ENCODE measurements around the gene PARD3.

PARD3 gene

GRCh38 chr10:34523017-34523767 is 291.9 kb downstream of the PARD3 start:
- no peak for DNase-seq

GRCh38 chr10:34522546-34522945 is 292.6 kb downstream of the PARD3 start:
- peak in 1 of 2 donors; percentile 1 for DNase-seq

GRCh38 chr10:34520510-34520909 is 294.6 kb downstream of the PARD3 start:
- no peak for DNase-seq

GRCh38 chr10:34520084-34520483 is 295.0 kb downstream of the PARD3 start:
- DNase-seq, result no peak

GRCh38 chr10:34514290-34514689 is 300.8 kb downstream of the PARD3 start:
- no peak for DNase-seq

- DNase-seq, result no peak
These were observed 301.5 kb downstream of the PARD3 start for GRCh38 chr10:34513636-34514035.

GRCh38 chr10:34507217-34507616 is 307.9 kb downstream of the PARD3 start:
- DNase-seq, result no peak

- DNase-seq, result no peak
These were observed 308.3 kb downstream of the PARD3 start for GRCh38 chr10:34506786-34507185.

GRCh38 chr10:34505338-34505737 is 309.8 kb downstream of the PARD3 start:
- DNase-seq, result no peak

- no peak for DNase-seq
These were observed 310.6 kb downstream of the PARD3 start for GRCh38 chr10:34504534-34504933.

GRCh38 chr10:34503704-34504103 is 311.4 kb downstream of the PARD3 start:
- DNase-seq, result no peak

- no peak for DNase-seq
These were observed 315.4 kb downstream of the PARD3 start for GRCh38 chr10:34499612-34500279.

GRCh38 chr10:34498821-34499220 is 316.3 kb downstream of the PARD3 start:
- DNase-seq, result no peak

- DNase-seq, result no peak
These were observed 319.2 kb downstream of the PARD3 start for GRCh38 chr10:34495938-34496337.

- no peak for DNase-seq
These were observed 321.1 kb downstream of the PARD3 start for GRCh38 chr10:34494012-34494411.

- no peak for DNase-seq
These were observed 323.0 kb downstream of the PARD3 start for GRCh38 chr10:34492081-34492480.

GRCh38 chr10:34491678-34492077 is 323.4 kb downstream of the PARD3 start:
- DNase-seq, result no peak

GRCh38 chr10:34489973-34490745 is 324.9 kb downstream of the PARD3 start:
- no peak for DNase-seq

GRCh38 chr10:34489411-34489810 is 325.7 kb downstream of the PARD3 start:
- no peak for DNase-seq

- no peak for DNase-seq
These were observed 326.5 kb downstream of the PARD3 start for GRCh38 chr10:34488476-34489130.

- DNase-seq, result no peak
These were observed 329.1 kb downstream of the PARD3 start for GRCh38 chr10:34486008-34486407.

- no peak for DNase-seq
These were observed 330.9 kb downstream of the PARD3 start for GRCh38 chr10:34484164-34484563.

- no peak for DNase-seq
These were observed 334.8 kb downstream of the PARD3 start for GRCh38 chr10:34480345-34480744.
